Transverse colon (tissue), 4 donors: Measurements from ENCODE around the gene PPM1K.

Experiments used
- CTCF ChIP-seq, 5 experiments: fragments of 200-600 bp in 3 of 5; fragments of 450-650 bp in 2 of 5; sonication (generic) in 3 of 5; IDR thresholded peaks; 1 replicate in 2 of 5; 2 replicates in 3 of 5; pipeline ENCODE4 v1.5.1; 2016 to 2017; ENCODE audit warnings: antibody characterized with exemption in 5 of 5, inconsistent platforms in 3 of 5, mild to moderate bottlenecking in 2 of 5, moderate library complexity in 1 of 5
- EP300 ChIP-seq: sonication (generic); formaldehyde crosslinking; IDR thresholded peaks from one replicate; pipeline ENCODE4 v1.6.1; 2017; ENCODE audit warnings: antibody characterized with exemption, low read depth
- POLR2AphosphoS5 ChIP-seq, 3 donors: sonication (generic); formaldehyde crosslinking; IDR thresholded peaks; one replicate each; pipeline ENCODE4 v1.6.1; 2016; ENCODE audit warnings: antibody characterized with exemption in 3 of 3

- TF ChIP-seq CTCF (IDR thresholded peaks at IDR 0.05) (no peak), EP300 (no peak), POLR2AphosphoS5 (IDR thresholded peaks at IDR 0.05) (no peak)
These were observed 4.0 kb downstream of the PPM1K start for GRCh38 chr4:88280228-88280795.
